ENCODE measurements around the gene CCN5.
"Not testable (repeated sequence)": the region's sequence is repeated elsewhere in the genome, so short reads cannot be mapped to it uniquely, and the experiment has no call there.

Gene CCN5

DNA sequence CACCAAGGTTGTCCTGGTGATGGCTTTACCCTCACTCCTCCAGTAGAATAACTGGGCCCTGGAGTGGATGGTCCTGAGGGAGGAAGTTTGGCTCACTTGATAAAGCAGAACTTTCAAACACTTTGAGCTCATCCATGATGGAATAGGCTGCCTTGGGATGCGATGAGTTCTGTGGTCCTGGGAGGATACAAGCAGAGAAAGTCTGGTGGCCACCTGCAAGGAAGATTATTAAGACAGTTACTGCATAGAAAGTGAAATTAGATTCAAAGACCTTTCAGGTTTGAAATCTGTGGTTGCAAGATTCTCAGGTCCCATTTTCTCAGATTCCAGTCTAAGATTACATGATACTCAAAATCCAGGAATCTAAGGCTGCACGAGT, 19.9 kb upstream of the CCN5 start:
- no peak for DNase-seq

DNA sequence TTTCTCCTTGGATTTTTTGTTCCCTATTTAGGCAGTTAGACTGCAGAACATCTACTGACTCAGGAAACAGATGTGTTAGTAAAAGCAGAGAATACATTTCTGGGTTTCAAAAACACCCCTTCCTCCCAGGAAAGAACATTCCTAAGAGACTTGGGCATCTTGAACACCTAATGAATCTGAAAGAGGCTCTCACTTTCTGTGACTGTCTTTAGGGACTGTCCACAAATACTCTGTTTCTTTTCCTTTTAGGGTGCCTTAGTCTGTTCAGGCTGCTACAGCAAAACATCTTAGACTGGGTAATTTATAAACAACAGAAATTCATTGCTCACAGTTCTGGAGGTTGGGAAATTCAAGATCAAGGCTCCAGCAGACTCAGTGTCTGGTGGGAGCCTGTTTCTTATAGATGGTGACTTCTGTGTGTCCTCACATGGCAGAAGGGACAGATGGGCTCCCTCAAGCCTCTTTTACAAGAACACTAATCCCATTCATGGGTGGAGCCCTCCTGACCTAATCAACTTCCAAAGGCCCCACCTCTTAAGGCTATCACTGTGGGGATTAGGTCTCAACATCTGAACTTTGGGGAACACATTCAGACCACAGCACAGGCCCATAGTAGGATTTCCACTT, 19.4 kb upstream of the CCN5 start:
- no peak for DNase-seq

DNA sequence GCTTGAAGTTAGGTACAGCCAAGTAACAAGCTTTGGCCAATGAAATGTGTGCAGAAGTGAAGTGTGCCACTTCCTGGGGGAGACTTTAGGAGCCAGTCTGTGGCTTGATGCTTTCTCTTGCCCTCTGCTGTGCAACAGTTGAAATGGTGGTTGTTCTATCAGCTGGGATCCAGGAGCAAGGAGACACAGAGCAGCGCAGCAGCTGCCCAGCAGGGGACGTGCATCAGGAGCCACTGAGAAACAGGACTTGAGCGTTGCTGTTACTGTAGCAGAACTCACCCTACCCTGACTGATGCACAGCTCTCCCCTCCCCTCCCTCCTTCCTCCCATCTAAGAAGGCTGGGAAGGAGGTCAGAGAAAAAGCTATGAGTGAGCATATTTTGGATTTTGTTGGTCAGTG, 18.9 kb upstream of the CCN5 start:
- no peak for DNase-seq

DNA sequence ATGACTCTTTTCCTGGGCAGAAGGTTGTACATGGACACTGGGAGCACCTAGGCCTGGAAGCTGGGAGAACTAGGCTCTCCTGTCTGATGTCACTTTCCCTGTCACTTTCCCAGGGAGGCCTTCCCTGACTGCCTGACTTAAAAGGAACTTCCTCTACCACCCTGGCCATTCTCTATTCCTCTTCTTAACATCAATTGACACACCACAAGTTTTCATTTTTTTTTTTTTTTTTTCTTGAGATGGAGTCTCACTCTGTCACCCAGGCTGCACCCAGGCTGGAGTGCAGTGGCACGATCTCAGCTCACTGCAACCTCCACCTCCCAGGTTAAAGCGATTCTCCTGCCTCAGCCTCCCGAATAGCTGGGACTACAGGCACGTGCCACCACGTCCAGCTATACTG, 18.1 kb upstream of the CCN5 start:
- not testable (repeated sequence) for DNase-seq

DNA sequence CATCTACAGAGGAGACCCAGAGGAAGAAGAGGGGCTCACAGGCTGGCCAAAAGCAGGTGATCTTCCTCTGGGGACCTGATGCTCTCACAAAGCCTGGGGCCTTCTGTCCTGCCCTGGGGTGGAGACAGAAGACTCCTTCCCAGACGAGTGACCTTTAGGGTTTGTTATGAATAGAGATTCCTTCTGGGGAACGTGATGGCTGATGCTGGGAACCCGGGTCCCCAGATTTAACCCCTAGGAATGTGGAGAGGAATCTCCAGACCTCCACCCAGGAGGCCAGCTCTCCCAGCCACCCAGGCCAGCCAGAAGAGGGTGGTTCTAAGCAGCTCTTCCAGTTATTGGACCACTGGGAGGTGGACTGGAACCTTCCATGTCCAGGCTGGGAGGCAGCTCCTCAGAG, 16.8 kb upstream of the CCN5 start:
- DNase-seq, result no peak

DNA sequence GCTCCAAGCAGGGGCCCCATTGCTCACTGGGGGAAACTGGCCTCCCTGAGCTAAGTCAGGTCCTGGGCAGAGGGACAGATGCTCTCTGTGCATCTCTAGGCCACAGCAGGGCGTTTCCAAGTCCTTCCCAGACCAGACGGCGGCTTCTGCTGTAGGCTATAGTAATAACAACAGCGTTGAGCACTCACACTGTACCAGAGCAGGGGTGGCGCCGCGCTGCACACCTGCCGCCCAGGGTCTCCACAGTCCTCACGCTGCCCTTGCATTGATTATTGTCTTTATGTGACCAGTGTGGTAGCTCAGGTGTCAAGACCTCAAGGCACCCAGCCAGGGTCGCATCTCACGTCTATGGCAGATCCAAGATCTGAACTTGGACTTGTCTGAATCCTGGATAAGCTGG, 14.9 kb upstream of the CCN5 start:
- no peak for DNase-seq

DNA sequence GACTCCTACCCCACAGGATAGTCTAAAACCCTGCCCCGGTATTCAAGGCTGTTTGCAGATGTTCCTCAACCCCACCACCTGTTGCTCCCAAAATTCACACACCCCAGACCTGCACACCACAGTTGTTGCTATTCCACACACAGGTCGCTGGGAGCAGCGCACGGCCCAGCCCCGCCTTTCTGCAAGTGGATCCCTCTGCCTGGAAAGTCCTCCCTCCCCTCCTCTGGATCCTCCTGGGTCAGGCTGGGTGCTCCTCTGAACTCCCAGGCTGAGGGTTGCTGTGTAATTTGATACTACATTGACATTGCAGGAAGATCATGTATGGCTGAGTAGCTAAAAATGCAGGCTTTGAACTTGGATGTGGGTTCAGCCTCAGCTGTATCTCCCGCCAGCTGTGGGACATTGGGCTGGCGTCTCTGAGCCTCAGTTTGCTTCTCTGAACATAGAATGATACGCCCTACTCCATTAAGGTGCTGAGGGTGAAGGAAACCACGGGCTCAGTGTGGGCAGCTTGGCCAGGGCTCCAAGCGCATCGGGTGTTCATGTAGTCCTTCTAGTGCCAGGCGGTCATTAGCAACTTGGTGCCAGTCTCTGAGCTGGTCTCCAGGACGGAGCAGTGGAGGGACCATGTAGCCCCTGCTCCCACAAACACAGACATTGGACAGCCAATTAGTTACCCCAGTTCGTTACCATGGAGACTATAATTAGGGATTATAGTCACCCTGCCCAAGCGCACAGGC, 13.9 kb upstream of the CCN5 start:
- no peak for DNase-seq

DNA sequence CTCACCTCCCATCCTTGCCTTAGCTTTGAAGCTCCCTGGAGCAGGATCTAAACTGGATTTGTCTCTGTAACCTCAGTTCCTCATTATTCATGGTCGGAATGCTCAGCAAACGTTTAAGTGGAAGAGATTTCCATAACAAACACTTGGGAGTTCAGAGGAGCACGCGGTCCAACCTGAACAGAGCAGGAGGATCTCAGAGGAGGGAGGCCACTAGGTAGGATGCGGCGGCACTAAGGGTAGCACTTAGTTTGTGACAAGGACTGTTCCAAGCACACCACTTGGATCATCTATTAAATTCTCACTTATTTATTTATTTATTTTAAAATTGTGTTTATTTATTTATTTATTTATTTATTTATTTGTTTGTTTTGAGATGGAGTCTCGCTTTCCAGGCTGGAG, 13.3 kb upstream of the CCN5 start:
- no peak for DNase-seq

DNA sequence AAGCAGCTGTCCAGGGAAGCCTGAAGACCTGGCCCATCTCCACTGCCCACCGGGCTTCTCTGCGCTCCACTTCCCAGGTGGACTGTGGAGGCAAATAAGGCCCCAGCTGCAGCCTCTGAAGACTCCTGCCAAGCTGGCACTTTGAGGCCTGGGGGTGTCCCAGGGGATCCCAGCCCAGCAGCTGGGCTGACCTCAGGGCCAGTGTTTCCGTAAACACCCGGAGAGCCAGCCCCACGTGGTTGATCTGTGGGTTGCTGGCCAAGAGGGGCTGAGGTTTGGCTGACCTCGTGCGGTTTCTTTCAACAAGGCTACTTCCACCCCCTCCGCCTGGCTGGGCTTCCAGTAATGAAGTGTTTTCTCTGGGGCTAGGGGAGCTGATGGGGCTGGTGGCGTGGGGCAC, 12.4 kb upstream of the CCN5 start:
- peak; percentile 88 for DNase-seq

DNA sequence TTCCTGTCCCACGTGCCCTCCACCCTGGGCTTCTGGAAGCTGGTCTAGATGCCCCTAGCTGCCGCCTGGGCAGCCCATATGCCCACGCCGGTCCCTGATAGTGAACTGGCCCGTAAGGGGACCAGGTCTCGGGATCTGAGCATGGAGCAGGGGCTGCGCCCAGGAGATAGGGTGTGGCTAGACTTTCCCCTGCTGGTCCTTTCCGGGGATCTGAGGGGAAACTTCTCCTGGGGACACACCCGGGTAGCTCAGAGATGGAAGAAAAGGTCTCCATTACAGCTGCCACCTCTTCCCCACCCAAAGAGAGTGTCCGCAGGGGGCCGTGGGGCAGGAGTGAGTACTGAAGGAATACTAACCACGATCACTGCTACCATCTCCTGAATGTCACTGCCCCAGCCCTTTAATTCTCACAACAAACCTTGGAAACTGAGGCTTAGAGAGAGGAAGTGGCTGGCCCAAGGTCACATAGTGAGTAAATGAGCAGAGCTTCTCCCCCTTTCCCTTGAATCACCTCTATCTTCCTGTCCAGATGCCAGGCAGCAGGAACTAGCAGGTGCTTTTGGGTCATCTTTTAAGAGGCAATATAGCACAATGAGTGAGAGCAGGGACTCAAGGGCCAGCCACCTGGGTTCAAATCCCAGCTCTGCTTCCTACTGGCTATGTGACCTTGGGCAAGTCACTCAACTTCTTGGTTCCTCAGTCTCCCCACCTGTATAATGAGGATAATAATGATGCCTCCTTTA, 11.8 kb upstream of the CCN5 start:
- DNase-seq, result no peak

DNA sequence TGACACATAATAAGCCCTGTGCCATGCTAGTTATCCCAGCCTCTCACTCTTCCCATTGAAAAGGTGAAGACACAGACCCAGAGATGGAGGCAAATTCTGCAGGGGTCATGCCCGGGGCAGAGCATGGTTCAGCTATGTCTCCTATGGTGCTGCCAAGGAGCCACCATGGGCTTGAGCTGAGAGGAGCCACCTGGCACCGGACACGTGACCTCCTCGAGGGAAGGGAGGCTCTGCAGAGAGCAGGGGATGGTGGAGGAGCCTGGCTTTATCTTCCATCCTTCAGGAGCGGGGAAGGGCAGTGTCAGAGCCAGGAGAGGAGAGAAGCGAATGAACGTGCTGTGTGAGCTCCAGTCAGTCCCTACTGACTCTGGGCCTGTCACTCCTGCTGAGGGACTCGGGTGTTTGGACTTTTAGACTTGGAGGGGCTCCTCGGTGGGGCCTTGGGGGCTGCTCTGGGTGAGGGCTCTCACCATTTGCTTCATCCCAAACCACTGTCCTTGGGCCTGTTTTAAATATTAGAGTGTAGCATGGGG, 11.1 kb upstream of the CCN5 start:
- no peak for DNase-seq

DNA sequence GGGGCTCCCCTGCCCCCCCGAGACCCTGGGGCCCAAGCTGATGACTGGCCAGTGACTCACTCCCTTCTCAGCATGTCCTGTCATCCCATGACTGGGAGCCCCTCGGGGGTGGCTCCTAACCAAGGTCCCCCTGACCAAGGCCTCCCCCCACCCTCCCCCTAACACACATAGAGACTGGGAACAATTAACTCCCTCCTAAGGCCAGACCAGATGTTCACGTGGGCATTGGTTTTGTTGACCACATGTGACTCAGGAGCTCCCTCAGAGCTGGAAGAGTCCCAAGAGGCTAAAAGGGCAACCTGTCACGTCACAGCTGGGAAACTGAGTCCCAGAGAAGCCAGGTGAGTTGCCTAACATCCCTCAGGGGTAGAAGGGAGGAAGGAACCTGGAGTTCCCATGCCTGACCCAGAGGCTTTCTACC, 10.6 kb upstream of the CCN5 start:
- no peak for DNase-seq

DNA sequence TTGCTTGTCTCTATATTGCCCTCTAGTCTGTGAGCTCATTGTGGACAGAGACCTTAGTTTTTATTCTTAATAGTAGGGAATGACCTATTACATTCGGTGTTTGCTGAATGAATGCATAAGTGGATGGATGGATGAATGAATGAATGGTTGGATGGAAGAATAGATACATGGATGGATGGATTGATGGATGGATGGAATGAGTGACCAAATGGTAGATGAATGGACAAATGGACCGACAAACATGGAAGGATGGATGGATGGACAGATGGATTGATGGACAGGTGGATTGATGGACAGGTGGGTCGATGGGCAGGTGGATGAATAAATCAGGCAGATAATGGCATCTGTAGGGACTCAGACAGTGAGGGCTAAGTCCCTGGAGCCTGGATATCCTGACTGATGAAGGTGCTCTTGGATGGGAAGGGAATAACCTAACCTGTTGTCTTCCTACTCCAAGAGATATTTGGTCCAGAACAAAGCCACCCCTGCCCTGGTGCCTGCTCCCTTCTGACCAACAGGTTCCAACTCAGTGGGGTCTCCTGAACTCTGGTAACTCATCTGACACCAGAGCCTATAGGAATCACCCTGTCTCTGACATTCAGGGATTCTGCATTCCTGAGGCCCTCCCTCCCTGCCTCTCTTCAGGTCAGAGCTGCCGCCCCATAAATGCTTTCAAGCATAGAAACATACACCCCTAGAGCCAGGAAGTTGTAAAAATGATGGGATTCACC, 9.6 kb upstream of the CCN5 start:
- DNase-seq, result no peak

DNA sequence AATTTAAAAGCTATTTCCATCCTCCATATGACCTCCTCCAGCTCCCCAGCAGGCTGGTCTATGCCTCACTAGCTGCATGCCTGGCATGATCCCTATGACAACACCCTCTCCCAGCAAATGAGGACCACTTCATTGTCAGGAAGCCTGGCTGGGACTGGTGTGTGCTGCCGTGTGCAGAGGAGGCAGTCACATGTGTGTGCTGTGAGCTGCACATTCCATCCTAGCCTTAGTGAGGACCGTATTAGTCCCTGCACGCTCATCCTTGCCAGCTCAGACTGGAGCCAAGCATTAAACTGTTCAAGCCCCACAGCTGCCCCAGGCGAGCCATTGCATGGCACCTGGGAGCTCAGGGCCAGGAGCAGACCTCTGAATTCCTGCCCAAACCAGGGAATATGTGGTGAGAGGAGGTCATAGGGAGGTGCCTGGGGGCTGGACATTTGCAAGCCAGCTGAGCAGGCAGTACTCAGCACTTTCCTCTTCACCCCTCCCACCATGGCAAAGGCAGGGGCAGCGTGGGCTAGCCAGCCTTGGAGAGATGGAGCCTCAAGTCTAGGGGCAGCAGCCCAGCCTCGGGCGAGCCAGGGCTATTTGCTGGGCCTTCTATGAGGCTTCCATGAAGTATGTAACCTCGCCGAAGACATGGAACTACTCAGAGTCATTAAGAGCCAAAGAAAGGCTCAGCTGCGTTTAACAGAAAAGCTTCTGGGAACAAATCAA, 8.7 kb upstream of the CCN5 start:
- peak; percentile 21 for DNase-seq

DNA sequence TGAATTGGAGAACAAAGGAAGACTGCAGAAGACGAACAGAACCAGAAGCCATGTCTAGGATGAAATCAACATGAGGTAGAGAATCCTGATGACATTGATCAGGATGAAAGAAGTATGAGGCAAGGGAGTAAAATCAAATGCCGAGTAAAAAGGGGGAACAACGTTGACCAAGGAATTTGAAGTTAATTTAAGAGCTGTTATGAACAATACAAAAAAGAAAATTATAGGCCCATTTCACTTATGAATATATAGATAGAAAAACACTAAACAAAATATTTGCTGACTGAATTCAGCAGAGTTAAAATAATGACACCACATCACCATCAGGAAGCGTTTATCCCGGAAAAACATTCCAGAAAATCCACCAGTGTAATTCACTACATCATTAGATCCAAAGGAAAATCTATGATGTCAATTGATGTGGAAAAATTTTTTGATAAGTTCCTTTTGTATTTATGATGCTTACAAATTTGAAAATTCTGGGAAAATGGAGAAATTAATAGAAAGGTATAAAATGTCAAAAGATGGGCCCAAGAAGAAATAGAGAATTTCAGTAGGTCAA, 8.1 kb upstream of the CCN5 start:
- DNase-seq, result no peak

DNA sequence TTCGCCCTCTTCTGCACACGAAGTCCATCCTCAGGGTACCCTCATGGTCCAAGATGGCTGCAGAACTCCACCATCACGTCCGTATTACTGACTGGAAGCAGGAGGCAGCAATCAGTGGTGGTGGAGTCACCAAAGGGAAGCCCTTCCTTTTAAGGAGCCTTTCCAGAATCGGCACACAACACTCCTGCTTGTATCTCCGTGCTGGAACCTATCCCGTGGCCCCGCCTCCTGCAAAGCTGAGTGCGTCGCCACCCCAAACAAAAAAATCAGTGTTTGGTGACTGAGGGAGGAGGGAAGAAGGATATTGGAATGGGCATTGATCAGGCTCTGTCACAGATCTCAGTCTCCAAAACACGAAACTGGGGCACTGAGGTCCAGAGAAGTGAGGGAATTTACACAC, 5.8 kb upstream of the CCN5 start:
- no peak for DNase-seq

DNA sequence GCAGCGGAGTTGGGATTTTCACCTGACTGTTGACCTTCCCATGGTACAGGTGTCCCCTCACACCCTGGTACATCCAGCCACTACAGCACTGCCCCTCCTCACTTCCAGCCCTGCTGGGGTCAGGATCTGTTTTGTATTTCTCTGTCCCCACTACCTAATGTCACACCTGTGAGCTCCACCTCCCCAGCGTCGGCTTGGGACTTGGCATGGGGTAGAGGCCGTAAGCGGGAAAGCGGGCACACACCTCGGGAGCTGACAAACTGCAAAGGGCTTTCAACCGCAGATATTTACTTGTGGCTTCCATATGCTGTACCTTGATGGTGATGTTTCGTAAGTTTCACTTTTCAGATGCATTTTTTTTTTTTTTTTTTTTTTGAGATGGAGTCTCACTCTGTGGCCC, 5.4 kb upstream of the CCN5 start:
- DNase-seq, result no peak

DNA sequence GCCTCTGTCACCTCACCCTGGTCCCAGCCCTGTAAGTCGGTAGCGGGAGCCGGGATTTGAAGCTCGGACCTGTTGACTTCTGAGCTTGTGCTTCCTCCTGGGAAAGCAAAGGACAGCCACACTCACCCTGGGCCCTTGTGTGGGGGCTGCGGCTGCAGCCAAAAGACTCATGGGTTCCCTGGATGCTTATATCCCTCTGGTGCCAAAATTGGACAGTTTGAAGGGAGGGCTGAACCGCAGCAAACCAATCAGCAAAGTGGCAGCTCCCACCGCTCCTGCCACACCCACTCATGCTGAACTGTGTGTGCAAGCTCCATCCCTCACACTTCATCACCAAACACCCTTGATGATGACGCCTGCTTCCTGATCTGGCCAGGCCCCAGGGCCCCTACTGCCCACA, 3.9 kb upstream of the CCN5 start:
- no peak for DNase-seq

DNA sequence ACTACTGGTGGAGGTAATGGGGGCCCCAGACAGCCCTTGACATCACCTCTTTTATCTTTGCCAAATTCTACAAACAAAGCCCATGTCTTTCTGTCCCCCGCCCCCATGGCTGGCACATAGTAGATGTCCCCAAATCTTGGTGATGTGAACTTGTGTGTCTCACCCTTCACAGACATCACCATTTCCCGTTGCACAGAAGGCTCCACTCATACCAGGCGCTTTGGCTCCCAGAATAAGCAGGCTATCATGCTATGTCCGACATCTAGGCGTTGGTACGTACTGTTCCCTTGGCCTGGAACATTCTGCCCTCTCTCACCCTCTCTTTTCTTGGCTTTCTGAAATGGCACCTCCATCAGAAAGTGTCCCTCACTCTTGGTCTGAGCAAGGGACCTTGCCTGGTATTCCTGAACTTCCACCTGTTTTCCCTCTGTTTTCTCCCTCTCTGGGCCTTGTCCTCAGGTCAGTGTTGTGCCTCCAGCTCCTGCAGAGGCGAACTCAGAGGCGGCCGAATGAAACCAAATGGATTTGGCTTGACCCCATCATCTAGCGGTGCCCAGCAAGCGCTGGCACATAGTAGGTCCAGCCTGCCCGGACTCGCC, 968 bp upstream of the CCN5 start:
- no peak for DNase-seq

DNA sequence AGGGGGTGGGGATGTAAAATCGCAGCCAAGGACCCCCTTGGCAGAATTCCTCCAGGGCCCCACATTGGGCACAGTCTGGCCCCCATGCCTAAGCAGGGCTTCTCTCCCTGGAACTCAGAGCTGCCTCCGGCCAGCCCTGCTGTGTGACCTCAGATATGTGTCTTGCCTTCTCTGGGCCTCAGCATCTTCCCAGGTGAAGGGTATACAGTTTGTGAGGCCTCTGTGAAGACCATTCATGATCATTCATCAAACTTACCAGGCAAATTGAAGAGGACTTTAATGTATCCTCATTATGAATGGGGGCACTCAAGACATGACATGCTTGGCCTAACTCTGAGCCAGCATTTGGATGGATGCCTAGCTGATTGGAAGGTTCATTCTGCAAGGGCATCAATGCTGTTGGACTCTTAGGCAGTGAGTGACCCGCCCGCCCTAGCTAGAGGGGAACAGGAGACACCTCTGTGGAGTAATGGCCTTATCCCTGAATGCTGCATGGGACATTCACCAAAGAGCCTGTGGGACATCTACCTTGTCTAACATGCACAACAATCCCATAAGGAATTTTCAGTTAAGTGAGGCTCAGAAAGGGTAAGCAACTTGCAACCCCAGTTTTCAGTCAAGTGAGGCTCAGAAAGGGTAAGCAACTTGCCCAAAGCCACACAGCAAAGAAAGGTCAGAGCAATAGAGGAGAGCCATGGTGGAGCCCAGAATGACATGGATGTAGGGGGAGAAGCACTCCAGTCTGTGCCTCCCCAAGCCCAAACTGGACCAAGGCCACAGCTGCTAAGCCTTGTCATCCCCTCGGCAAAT, 535 bp downstream of the CCN5 start:
- no peak for DNase-seq

All from GOT3 (cell line).